RPMI8226 (cell line): ENCODE data around the gene FAM131A.

Experiments used
- DNase-seq: peaks from one replicate; pipeline ENCODE4 v3.0.0-alpha.2; 2015

FAM131A gene

GRCh38 chr3:184379358-184380184 is 42.2 kb downstream of the FAM131A start, which contains the start of gene CHRD:
CHRD (plus strand) TSS chr3:184380054; CDS start chr3:184380319, 265 bp downstream.
- DNase-seq = no peak

- peak; percentile 55 for DNase-seq
Measured at GRCh38 chr3:184380185-184380626, 42.8 kb downstream of the FAM131A start.

- no peak for DNase-seq
Measured at GRCh38 chr3:184380627-184381260, 43.3 kb downstream of the FAM131A start.

- no peak for DNase-seq
Measured at GRCh38 chr3:184381261-184382224, 44.1 kb downstream of the FAM131A start.

- DNase-seq = no peak
Measured at GRCh38 chr3:184382326-184383032, 45.1 kb downstream of the FAM131A start.

- no peak for DNase-seq
Measured at GRCh38 chr3:184383033-184383740, 45.8 kb downstream of the FAM131A start.

- no peak for DNase-seq
Measured at GRCh38 chr3:184384342-184384741, 46.9 kb downstream of the FAM131A start.

- DNase-seq = no peak
Measured at GRCh38 chr3:184384856-184385422, 47.5 kb downstream of the FAM131A start.

GRCh38 chr3:184386047-184386806 is 48.8 kb downstream of the FAM131A start:
- DNase-seq = no peak

- DNase-seq = no peak
Measured at GRCh38 chr3:184387174-184387714, 49.8 kb downstream of the FAM131A start.

GRCh38 chr3:184388164-184388935 is 51.0 kb downstream of the FAM131A start:
- no peak for DNase-seq

GRCh38 chr3:184388936-184389230 is 51.5 kb downstream of the FAM131A start:
- DNase-seq = no peak

- no peak for DNase-seq
Measured at GRCh38 chr3:184389384-184389783, 52.0 kb downstream of the FAM131A start.

GRCh38 chr3:184389935-184390528 is 52.6 kb downstream of the FAM131A start:
- DNase-seq = no peak

GRCh38 chr3:184391266-184391665 is 53.9 kb downstream of the FAM131A start:
- DNase-seq = no peak

- peak; percentile 52 for DNase-seq
Measured at GRCh38 chr3:184395320-184395660, 57.9 kb downstream of the FAM131A start.
